VCaP (cell line): Measurements from ENCODE around the gene PPP2R1B.

Experiments
- H3K27ac ChIP-seq: fragments of 450-650 bp; 2 replicates; pipeline ENCODE4 v1.5.1; 2017
- CTCF ChIP-seq: fragments of 450-650 bp; conservative IDR thresholded peaks from 2 replicates; pipeline ENCODE4 v1.5.1; 2017; ENCODE audit warnings: mild to moderate bottlenecking, moderate library complexity

The PPP2R1B gene

GRCh38 chr11:111734954-111735261 lies 31.3 kb downstream of the PPP2R1B start:
- peak overlapping the region; percentile 54 for H3K27ac ChIP-seq
- no peak for TF ChIP-seq CTCF

GRCh38 chr11:111734101-111734953 lies 31.9 kb downstream of the PPP2R1B start:
- TF ChIP-seq CTCF, result no peak
- peak overlapping the region; percentile 54 for H3K27ac ChIP-seq

- TF ChIP-seq CTCF, result no peak
- no peak overlapping the region for H3K27ac ChIP-seq
Observed at GRCh38 chr11:111733611-111734088, 32.5 kb downstream of the PPP2R1B start.

GRCh38 chr11:111733016-111733415 lies 33.2 kb downstream of the PPP2R1B start:
- no peak overlapping the region for H3K27ac ChIP-seq
- TF ChIP-seq CTCF, result no peak

- no peak for TF ChIP-seq CTCF
- H3K27ac ChIP-seq, result peak overlapping the region; percentile 78
Observed at GRCh38 chr11:111731821-111732220, 34.4 kb downstream of the PPP2R1B start.

GRCh38 chr11:111730871-111731591 lies 35.2 kb downstream of the PPP2R1B start:
- peak overlapping the region; percentile 78 for H3K27ac ChIP-seq
- TF ChIP-seq CTCF, result no peak

- peak overlapping the region; percentile 78 for H3K27ac ChIP-seq
- TF ChIP-seq CTCF, result no peak
Observed at GRCh38 chr11:111729831-111730311, 36.3 kb downstream of the PPP2R1B start.
